Measurements from ENCODE around the gene AGAP1. TPM values are rescaled to one million over a fixed set of nuclear protein-coding genes. Genes with fewer than 3 reads are reported as not detected.

The AGAP1 gene
- total RNA-seq, 1 donor from 2014 or later = 21.1 TPM

GRCh38 chr2:235746257-235746934, 252.6 kb downstream of the AGAP1 start:
- Histone ChIP-seq H3K27ac (no peak overlapping the region), H3K36me3 (peaks cover 0 to 6% of the 10 kb centered on the region in 2 donors), H3K27me3 (no peaks in the 10 kb centered on the region), H3K4me3 (no peak overlapping the region), H3K4me1 (peaks cover 17% of the 10 kb centered on the region), H3K9me3 (no peaks in the 10 kb centered on the region)
- DNase-seq (ENCODE audit: extremely low spot score in 2 of 2) = no peak
- TF ChIP-seq, protein P1, sequence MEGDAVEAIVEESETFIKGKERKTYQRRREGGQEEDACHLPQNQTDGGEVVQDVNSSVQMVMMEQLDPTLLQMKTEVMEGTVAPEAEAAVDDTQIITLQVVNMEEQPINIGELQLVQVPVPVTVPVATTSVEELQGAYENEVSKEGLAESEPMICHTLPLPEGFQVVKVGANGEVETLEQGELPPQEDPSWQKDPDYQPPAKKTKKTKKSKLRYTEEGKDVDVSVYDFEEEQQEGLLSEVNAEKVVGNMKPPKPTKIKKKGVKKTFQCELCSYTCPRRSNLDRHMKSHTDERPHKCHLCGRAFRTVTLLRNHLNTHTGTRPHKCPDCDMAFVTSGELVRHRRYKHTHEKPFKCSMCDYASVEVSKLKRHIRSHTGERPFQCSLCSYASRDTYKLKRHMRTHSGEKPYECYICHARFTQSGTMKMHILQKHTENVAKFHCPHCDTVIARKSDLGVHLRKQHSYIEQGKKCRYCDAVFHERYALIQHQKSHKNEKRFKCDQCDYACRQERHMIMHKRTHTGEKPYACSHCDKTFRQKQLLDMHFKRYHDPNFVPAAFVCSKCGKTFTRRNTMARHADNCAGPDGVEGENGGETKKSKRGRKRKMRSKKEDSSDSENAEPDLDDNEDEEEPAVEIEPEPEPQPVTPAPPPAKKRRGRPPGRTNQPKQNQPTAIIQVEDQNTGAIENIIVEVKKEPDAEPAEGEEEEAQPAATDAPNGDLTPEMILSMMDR (IDR thresholded peaks at IDR 0.05) = peak; percentile 8 to 74 (median 69)
- TF ChIP-seq POLR2A (IDR thresholded peaks at IDR 0.05) (no peak), POLR2AphosphoS5 (IDR thresholded peaks at IDR 0.05; ENCODE audit: insufficient read depth in 1 of 2, low read depth in 1 of 2) (no peak)
- intact Hi-C loops (cut with DNase I) = loop anchor here (2.0 to 10.0 kb wide), 2 partner anchors 152 to 612 kb away; no protein-coding TSS in a partner anchor

GRCh38 chr2:235747001-235747785, 253.3 kb downstream of the AGAP1 start:
- no peak for DNase-seq (ENCODE audit: extremely low spot score in 2 of 2)
- H3K4me1 ChIP-seq = peaks cover 17% of the 10 kb centered on the region
- no peaks in the 10 kb centered on the region for H3K27me3 ChIP-seq
- TF ChIP-seq, protein P1 (IDR thresholded peaks at IDR 0.05) = no peak
- TF ChIP-seq POLR2A (IDR thresholded peaks at IDR 0.05) = no peak
- no peak for TF ChIP-seq POLR2AphosphoS5 (IDR thresholded peaks at IDR 0.05; ENCODE audit: insufficient read depth in 1 of 2, low read depth in 1 of 2)
- H3K27ac ChIP-seq = no peak overlapping the region
- intact Hi-C loops (cut with DNase I) = loop anchor here (2.0 to 10.0 kb wide), 2 partner anchors 152 to 612 kb away; no protein-coding TSS in a partner anchor
- H3K4me3 ChIP-seq = no peak overlapping the region
- peaks cover 0 to 6% of the 10 kb centered on the region in 2 donors for H3K36me3 ChIP-seq
- H3K9me3 ChIP-seq = no peaks in the 10 kb centered on the region

- Histone ChIP-seq H3K9me3 (no peaks in the 10 kb centered on the region), H3K27ac (no peak overlapping the region), H3K4me1 (peaks cover 17% of the 10 kb centered on the region), H3K36me3 (peaks cover 0 to 6% of the 10 kb centered on the region in 2 donors), H3K27me3 (no peaks in the 10 kb centered on the region), H3K4me3 (no peak overlapping the region)
- no peak for DNase-seq (ENCODE audit: extremely low spot score in 2 of 2)
- intact Hi-C loops (cut with DNase I) = loop anchor here (2.0 to 10.0 kb wide), 2 partner anchors 153 to 613 kb away; no protein-coding TSS in a partner anchor
- TF ChIP-seq, protein P1 (IDR thresholded peaks at IDR 0.05) = no peak
- TF ChIP-seq POLR2A (IDR thresholded peaks at IDR 0.05) = no peak
- no peak for TF ChIP-seq POLR2AphosphoS5 (IDR thresholded peaks at IDR 0.05; ENCODE audit: insufficient read depth in 1 of 2, low read depth in 1 of 2)
Observed at GRCh38 chr2:235747786-235748091, 253.9 kb downstream of the AGAP1 start.

- H3K4me3 ChIP-seq = no peak overlapping the region
- H3K27me3 ChIP-seq = no peaks in the 10 kb centered on the region
- H3K36me3 ChIP-seq = peaks cover 0 to 6% of the 10 kb centered on the region in 2 donors
- no peak overlapping the region for H3K27ac ChIP-seq
- DNase-seq (ENCODE audit: extremely low spot score in 2 of 2) = no peak
- H3K9me3 ChIP-seq = no peaks in the 10 kb centered on the region
- H3K4me1 ChIP-seq = peaks cover 17% of the 10 kb centered on the region
- intact Hi-C loops (cut with DNase I) = loop anchor here (10.0 kb wide), 1 partner anchor 614 kb away; no protein-coding TSS in a partner anchor
- TF ChIP-seq POLR2A (IDR thresholded peaks at IDR 0.05) (no peak), POLR2AphosphoS5 (IDR thresholded peaks at IDR 0.05; ENCODE audit: insufficient read depth in 1 of 2, low read depth in 1 of 2) (no peak)
- TF ChIP-seq, protein P1 (IDR thresholded peaks at IDR 0.05) = no peak
Observed at GRCh38 chr2:235749121-235749770, 255.4 kb downstream of the AGAP1 start.

Measured in vagina (tissue), 2 donors.